GM12878 (cell line): ENCODE data around the gene BLOC1S2. TPM values are rescaled to one million over a fixed set of nuclear protein-coding genes. Genes with fewer than 3 reads are reported as not detected.

ENCODE experiments used
- EP300 ChIP-seq, 2 experiments: fragments of 150-350 bp in 1 of 2; IDR thresholded peaks; 2 replicates each; pipeline ENCODE4 v1.6.1; 2011 to 2012; ENCODE audit warnings: low read depth in 2 of 2, low read length in 2 of 2, borderline replicate concordance in 1 of 2, improper control_type of control experiment in 1 of 2, inconsistent platforms in 1 of 2; ENCODE audit not compliant: control insufficient read depth in 1 of 2
- HDGF ChIP-seq: fragments of 450-650 bp; IDR thresholded peaks from 2 replicates; pipeline ENCODE4 v1.6.1; 2016; ENCODE audit warnings: antibody characterized with exemption
- IKZF1 ChIP-seq: fragments of 450-650 bp; conservative IDR thresholded peaks from 2 replicates; pipeline ENCODE4 v1.6.1; 2017; ENCODE audit warnings: antibody characterized with exemption, mild to moderate bottlenecking
- JUND ChIP-seq: IDR thresholded peaks from 2 replicates; pipeline ENCODE4 v1.6.1; 2012; ENCODE audit warnings: low read depth, mild to moderate bottlenecking, low read length, improper control_type of control experiment, moderate library complexity
- MEF2A ChIP-seq: IDR thresholded peaks from 2 replicates; pipeline ENCODE4 v1.6.1; 2011; ENCODE audit warnings: low read depth, mild to moderate bottlenecking, low read length, moderate library complexity; ENCODE audit not compliant: insufficient read depth
- MLLT1 ChIP-seq: fragments of 450-650 bp; IDR thresholded peaks from 2 replicates; pipeline ENCODE4 v1.6.1; 2016; ENCODE audit warnings: mild to moderate bottlenecking
- RELA ChIP-seq: fragments of 450-650 bp; IDR thresholded peaks from 2 replicates; pipeline ENCODE4 v1.8.0; 2014; ENCODE audit warnings: borderline replicate concordance; ENCODE audit not compliant: partially characterized antibody
- RELB ChIP-seq: fragments of 450-650 bp; IDR thresholded peaks from 2 replicates; pipeline ENCODE4 v1.6.1; 2017; ENCODE audit warnings: low read depth, mild to moderate bottlenecking, moderate library complexity
- SMARCA5 ChIP-seq: fragments of 450-650 bp; IDR thresholded peaks from 2 replicates; pipeline ENCODE4 v1.6.1; 2017; ENCODE audit warnings: mild to moderate bottlenecking
- TAF1 ChIP-seq: IDR thresholded peaks from 2 replicates; pipeline ENCODE4 v1.6.1; 2011; ENCODE audit warnings: mild to moderate bottlenecking, low read depth, low read length, borderline replicate concordance
- polyA plus RNA-seq, 11 experiments: library from polyadenylated mRNA; depleted of rRNA in 4 of 11; unstranded in 6 of 11; stranded (reverse) in 5 of 11; fragments of >200 nt; fragmentation: Nextera tagmentation in 4 of 11; fragmentation: Illumina TruSeq in 1 of 11; extraction: Ambion mirVana in 4 of 11; extraction: Trizol in 1 of 11; gene quantifications; 1 replicate in 1 of 11; 2 replicates in 10 of 11; pipeline versions ENCODE4 v1.2.1 to v1.2.3, GENCODE V29; 2011 to 2016; ENCODE audit warnings: inconsistent platforms in 2 of 11, missing spikeins in 2 of 11, low read depth in 1 of 11
- total RNA-seq, 4 experiments: library from RNA; depleted of rRNA in 3 of 4; stranded (reverse); fragments of >200 nt in 3 of 4; fragmentation: Illumina TruSeq in 1 of 4; extraction: Trizol in 1 of 4; gene quantifications; 2 replicates each; pipeline versions ENCODE4 v1.2.1 to v1.2.3, GENCODE V29; 2013 to 2021
- TF ChIP-seq, protein P1 (sequence below), 3 experiments: IDR thresholded peaks in 2 of 3; conservative IDR thresholded peaks in 1 of 3; 2 replicates each; pipeline ENCODE4 v1.5.1; 2011; ENCODE audit warnings: low read depth in 3 of 3, low read length in 3 of 3, mild to moderate bottlenecking in 3 of 3, control low read depth in 2 of 3, moderate library complexity in 2 of 3, inconsistent platforms in 1 of 3, mixed read lengths in 1 of 3; ENCODE audit not compliant: control insufficient read depth in 2 of 3, insufficient read depth in 1 of 3; ENCODE audit errors: extremely low read depth in 1 of 3
- TF ChIP-seq, protein P2 (sequence below): fragments of 150-350 bp; IDR thresholded peaks from 2 replicates; pipeline ENCODE4 v1.6.1; 2016; ENCODE audit warnings: low read depth, low read length
- TF ChIP-seq, protein P3 (sequence below): fragments of 450-650 bp; IDR thresholded peaks from 2 replicates; pipeline ENCODE4 v1.6.1; 2018; ENCODE audit warnings: borderline replicate concordance, mild to moderate bottlenecking; ENCODE audit not compliant: partially characterized antibody
- TF ChIP-seq, protein P4 (sequence below): fragments of 450-650 bp; IDR thresholded peaks from 2 replicates; pipeline ENCODE4 v1.6.1; 2017; ENCODE audit warnings: borderline replicate concordance

BLOC1S2 gene
- total and polyA plus RNA-seq, 10 of the 15 experiments (the other 5 are each of a cell fraction or from before 2014, with no cell fraction given) = 58.6 to 164 (median 79.5) TPM

GRCh38 chr10:100267239-100268104, 19.0 kb downstream of the BLOC1S2 start, which contains the start of gene CWF19L1 (continued):
- TF ChIP-seq RELB (peak; percentile 100), EP300 (IDR thresholded peaks at IDR 0.05; ENCODE audit: borderline replicate concordance in 1 of 2, control insufficient read depth in 1 of 2, low read depth in 2 of 2, low read length in 2 of 2) (peak in 1 of 2 experiments; percentile 25; a peak in 1 of 4 replicates), IKZF1 (peak; percentile 99), SMARCA5 (0 out of 2 replicates have a peak, but pooled peaks have one; percentile 33), HDGF (no peak), MEF2A (peak; percentile 46; the same call in 1 of the 2 replicates), JUND (no peak), MLLT1 (0 out of 2 replicates have a peak, but pooled peaks have one; percentile 53), TAF1 (peak; percentile 82), RELA (peak; percentile 81)
- TF ChIP-seq, protein P1, sequence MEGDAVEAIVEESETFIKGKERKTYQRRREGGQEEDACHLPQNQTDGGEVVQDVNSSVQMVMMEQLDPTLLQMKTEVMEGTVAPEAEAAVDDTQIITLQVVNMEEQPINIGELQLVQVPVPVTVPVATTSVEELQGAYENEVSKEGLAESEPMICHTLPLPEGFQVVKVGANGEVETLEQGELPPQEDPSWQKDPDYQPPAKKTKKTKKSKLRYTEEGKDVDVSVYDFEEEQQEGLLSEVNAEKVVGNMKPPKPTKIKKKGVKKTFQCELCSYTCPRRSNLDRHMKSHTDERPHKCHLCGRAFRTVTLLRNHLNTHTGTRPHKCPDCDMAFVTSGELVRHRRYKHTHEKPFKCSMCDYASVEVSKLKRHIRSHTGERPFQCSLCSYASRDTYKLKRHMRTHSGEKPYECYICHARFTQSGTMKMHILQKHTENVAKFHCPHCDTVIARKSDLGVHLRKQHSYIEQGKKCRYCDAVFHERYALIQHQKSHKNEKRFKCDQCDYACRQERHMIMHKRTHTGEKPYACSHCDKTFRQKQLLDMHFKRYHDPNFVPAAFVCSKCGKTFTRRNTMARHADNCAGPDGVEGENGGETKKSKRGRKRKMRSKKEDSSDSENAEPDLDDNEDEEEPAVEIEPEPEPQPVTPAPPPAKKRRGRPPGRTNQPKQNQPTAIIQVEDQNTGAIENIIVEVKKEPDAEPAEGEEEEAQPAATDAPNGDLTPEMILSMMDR (IDR thresholded peaks at IDR 0.05 in 2 of 3, conservative IDR thresholded peaks at IDR 0.05 in 1 of 3; ENCODE audit: control insufficient read depth in 2 of 3, extremely low read depth in 1 of 3, insufficient read depth in 1 of 3, low read depth in 3 of 3, low read length in 3 of 3) = no peak
- TF ChIP-seq, protein P2, sequence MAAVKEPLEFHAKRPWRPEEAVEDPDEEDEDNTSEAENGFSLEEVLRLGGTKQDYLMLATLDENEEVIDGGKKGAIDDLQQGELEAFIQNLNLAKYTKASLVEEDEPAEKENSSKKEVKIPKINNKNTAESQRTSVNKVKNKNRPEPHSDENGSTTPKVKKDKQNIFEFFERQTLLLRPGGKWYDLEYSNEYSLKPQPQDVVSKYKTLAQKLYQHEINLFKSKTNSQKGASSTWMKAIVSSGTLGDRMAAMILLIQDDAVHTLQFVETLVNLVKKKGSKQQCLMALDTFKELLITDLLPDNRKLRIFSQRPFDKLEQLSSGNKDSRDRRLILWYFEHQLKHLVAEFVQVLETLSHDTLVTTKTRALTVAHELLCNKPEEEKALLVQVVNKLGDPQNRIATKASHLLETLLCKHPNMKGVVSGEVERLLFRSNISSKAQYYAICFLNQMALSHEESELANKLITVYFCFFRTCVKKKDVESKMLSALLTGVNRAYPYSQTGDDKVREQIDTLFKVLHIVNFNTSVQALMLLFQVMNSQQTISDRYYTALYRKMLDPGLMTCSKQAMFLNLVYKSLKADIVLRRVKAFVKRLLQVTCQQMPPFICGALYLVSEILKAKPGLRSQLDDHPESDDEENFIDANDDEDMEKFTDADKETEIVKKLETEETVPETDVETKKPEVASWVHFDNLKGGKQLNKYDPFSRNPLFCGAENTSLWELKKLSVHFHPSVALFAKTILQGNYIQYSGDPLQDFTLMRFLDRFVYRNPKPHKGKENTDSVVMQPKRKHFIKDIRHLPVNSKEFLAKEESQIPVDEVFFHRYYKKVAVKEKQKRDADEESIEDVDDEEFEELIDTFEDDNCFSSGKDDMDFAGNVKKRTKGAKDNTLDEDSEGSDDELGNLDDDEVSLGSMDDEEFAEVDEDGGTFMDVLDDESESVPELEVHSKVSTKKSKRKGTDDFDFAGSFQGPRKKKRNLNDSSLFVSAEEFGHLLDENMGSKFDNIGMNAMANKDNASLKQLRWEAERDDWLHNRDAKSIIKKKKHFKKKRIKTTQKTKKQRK = no peak
- TF ChIP-seq, protein P3, sequence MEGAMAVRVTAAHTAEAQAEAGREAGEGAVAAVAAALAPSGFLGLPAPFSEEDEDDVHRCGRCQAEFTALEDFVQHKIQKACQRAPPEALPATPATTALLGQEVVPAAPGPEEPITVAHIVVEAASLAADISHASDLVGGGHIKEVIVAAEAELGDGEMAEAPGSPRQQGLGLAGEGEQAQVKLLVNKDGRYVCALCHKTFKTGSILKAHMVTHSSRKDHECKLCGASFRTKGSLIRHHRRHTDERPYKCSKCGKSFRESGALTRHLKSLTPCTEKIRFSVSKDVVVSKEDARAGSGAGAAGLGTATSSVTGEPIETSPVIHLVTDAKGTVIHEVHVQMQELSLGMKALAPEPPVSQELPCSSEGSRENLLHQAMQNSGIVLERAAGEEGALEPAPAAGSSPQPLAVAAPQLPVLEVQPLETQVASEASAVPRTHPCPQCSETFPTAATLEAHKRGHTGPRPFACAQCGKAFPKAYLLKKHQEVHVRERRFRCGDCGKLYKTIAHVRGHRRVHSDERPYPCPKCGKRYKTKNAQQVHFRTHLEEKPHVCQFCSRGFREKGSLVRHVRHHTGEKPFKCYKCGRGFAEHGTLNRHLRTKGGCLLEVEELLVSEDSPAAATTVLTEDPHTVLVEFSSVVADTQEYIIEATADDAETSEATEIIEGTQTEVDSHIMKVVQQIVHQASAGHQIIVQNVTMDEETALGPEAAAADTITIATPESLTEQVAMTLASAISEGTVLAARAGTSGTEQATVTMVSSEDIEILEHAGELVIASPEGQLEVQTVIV = no peak
- TF ChIP-seq, protein P4, sequence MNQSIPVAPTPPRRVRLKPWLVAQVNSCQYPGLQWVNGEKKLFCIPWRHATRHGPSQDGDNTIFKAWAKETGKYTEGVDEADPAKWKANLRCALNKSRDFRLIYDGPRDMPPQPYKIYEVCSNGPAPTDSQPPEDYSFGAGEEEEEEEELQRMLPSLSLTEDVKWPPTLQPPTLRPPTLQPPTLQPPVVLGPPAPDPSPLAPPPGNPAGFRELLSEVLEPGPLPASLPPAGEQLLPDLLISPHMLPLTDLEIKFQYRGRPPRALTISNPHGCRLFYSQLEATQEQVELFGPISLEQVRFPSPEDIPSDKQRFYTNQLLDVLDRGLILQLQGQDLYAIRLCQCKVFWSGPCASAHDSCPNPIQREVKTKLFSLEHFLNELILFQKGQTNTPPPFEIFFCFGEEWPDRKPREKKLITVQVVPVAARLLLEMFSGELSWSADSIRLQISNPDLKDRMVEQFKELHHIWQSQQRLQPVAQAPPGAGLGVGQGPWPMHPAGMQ = no peak
